GM21576 (cell line): ENCODE data around the gene MKLN1.
"Not testable (repeated sequence)": the region's sequence is repeated elsewhere in the genome, so short reads cannot be mapped to it uniquely, and the experiment has no call there.

Experiments
- ATAC-seq: cut with Tn5 transposase; IDR thresholded peaks from one replicate; pipeline ENCODE4 v1.9.1; 2021; ENCODE audit warnings: mild to moderate bottlenecking, moderate library complexity; ENCODE audit not compliant: unreplicated experiment

Gene MKLN1

GRCh38 chr7:131327626-131328376, at the start of gene MKLN1:
Gene MKLN1 (plus strand): TSS chr7:131327876. CDS start chr7:131327900, 24 bp downstream.
- ATAC-seq, result peak; percentile 88

- no peak for ATAC-seq
Measured at GRCh38 chr7:131279044-131279443, 48.6 kb upstream of the MKLN1 start.

- no peak for ATAC-seq
Measured at GRCh38 chr7:131281266-131282048, 46.2 kb upstream of the MKLN1 start.

- no peak for ATAC-seq
Measured at GRCh38 chr7:131284702-131285419, 42.8 kb upstream of the MKLN1 start.

- ATAC-seq, result no peak
Measured at GRCh38 chr7:131285556-131285955, 42.1 kb upstream of the MKLN1 start.

GRCh38 chr7:131288450-131288849, 39.2 kb upstream of the MKLN1 start:
- no peak for ATAC-seq

- no peak for ATAC-seq
Measured at GRCh38 chr7:131289051-131289450, 38.6 kb upstream of the MKLN1 start.

GRCh38 chr7:131292141-131292905, 35.4 kb upstream of the MKLN1 start:
- ATAC-seq, result no peak

GRCh38 chr7:131293018-131293417, 34.7 kb upstream of the MKLN1 start:
- ATAC-seq, result no peak

- no peak for ATAC-seq
Measured at GRCh38 chr7:131294553-131294952, 33.1 kb upstream of the MKLN1 start.

- no peak for ATAC-seq
Measured at GRCh38 chr7:131298608-131298992, 29.1 kb upstream of the MKLN1 start.

- ATAC-seq, result no peak
Measured at GRCh38 chr7:131299074-131299473, 28.6 kb upstream of the MKLN1 start.

- no peak for ATAC-seq
Measured at GRCh38 chr7:131300078-131300477, 27.6 kb upstream of the MKLN1 start.

- no peak for ATAC-seq
Measured at GRCh38 chr7:131300572-131301466, 26.9 kb upstream of the MKLN1 start.

- no peak for ATAC-seq
Measured at GRCh38 chr7:131302446-131302845, 25.2 kb upstream of the MKLN1 start.

- ATAC-seq, result no peak
Measured at GRCh38 chr7:131302876-131303707, 24.6 kb upstream of the MKLN1 start.

- ATAC-seq, result no peak
Measured at GRCh38 chr7:131305152-131305551, 22.5 kb upstream of the MKLN1 start.

- not testable (repeated sequence) for ATAC-seq
Measured at GRCh38 chr7:131306041-131306440, 21.6 kb upstream of the MKLN1 start.

GRCh38 chr7:131306777-131307176, 20.9 kb upstream of the MKLN1 start:
- ATAC-seq, result no peak
